Activated CD8-positive, alpha-beta memory T cell treated with anti-CD3 and anti-CD28 coated beads, Interleukin-2, amount 50 U/mL, for 48 hours (primary cell): ENCODE results near the gene BTBD10.

ENCODE experiments used
- DNase-seq: peaks from one replicate; pipeline ENCODE4 v3.0.0-alpha.2; 2020

The BTBD10 gene

DNA sequence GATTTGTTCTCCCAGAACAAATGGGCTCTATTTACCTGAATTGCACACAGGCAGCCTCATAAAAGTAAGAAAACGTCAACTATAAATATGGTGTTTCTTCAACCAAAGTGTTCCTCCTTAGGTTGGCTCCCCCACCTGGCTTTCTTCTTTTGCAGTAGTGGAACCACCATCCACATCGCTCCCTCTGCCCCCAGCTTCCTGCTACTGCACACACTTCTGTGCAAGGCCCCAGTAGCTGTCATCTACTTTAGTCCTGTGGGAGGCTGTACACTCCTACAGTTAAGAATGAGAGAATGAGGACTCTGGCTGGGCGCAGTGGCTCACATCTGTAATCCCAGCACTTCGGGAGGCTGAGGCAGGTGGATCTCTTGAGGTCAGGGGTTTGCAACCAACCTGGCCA lies 95.9 kb downstream of the BTBD10 start:
- DNase-seq = no peak

DNA sequence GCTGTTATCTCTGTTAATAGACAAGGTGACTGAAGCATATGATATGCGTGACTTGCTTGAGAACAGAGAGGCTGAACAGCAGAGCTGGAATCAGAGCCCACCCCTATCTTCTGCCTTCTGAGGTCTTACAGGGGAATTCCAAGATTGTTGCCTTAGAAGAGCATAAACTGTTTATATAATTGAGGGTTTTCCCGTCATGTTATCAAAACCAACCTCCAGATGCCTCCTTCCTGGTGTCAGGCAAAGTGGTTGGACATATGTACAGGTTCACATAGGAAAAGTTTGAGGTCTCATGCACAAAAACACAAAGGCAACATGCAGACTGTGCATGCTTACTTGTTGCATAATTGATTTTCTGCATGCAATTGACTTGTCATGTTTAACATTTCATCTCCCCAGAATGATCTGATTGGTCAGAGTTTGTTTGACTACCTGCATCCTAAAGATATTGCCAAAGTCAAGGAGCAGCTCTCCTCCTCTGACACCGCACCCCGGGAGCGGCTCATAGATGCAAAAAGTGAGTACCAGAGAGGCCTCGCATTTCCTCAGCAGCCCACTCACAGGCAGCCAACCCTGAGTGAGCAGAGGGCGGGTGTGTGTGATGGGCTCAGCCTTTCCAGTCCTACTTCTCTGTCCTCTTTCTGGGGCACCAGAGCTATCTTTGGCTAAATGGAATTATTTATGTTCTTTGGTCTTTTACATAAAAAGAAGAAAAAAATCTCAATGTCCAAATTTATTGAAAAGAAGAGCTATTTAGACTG lies 96.6 kb downstream of the BTBD10 start:
- DNase-seq = no peak

DNA sequence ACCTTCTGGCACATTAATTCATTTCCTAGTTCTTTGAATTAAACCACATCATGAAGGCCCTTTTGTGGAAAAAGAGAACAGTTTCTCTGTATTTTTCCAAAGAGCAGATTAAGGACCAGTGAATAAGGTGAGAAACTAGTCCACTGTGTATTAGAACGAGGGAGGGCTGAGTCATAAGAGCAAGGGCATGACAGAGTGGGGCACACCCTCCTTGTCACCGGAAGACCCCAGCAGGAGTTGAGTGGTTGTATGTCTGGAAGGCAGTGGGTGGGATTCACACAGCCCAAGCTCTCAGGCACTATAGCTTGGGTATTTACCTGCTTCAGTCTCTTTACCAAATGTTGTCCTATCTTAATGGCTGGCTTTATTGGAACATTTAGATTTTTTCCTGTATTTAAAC lies 98.6 kb downstream of the BTBD10 start:
- no peak for DNase-seq

DNA sequence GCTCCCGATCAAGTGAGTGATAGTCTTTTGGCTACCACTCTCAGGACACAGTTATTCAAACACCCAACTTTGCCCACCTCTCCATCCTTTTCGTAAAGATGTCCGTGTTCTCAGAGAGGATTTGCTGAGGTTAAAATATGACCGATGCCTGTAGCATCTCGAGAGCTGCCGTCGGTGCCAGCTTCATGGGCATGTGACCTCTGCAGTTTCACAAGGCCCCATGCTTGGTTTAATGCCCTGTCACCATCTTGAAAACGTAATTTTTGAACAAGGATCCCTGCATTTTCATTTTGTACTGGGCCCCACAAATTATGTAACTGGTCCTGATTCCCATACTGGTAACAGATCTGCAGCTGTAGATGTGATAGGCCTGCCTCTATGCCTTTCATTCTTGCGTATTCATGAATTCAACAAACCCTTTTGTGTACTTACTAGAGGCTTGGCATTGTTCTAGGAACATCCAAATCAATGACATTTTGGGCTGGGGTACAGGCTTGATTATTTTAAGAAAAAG lies 100.4 kb downstream of the BTBD10 start:
- no peak for DNase-seq

DNA sequence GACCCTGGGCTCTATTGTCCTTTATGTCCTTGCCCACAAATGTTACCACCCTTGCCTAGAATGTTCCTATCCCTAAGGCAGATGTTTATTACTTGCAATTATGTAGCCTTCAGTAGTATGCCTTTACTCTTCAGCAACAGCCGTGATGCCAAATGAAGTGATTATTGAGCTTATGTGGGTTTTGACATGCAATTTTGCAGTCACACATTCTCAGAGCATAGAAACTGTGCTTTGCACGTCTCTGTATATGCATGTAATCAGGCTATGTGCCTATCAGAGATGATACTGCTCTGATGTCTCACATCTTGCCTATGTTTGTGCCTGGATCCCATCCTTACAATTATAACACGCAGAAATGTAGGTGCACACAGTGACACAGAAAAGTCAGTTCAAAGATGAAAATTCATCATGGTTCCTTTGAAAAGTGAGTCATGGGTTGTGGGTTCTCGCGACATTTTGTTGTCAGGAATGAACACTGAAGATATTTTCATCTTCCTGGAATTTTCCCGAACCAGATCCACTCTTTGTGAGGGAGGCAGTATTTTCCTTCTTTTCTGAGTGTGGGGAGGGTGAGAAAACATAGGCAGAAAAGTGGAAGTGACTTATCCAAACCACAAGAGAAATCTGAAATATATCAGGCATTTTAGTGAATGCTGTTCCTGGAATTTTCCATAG lies 104.3 kb downstream of the BTBD10 start:
- no peak for DNase-seq

DNA sequence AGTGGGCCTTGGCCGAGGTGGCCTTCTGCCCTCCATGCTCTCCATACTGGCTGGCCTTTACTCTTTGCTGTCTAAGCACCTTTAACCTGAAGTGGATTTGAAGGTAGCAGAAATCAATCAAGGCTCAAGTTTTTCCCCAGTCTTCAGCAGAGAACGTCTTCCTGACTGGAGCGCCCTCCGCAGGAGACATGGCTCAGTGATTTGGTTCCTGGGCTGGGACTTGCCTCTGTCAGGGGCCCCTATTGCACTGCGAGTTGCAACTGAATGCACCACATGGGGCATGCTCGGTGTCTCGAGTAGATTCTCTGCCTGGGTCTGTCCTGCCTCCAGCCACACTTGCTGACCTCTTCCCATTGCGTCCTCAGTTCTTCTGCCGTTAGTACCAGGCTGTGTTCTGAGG lies 105.8 kb downstream of the BTBD10 start:
- no peak for DNase-seq

DNA sequence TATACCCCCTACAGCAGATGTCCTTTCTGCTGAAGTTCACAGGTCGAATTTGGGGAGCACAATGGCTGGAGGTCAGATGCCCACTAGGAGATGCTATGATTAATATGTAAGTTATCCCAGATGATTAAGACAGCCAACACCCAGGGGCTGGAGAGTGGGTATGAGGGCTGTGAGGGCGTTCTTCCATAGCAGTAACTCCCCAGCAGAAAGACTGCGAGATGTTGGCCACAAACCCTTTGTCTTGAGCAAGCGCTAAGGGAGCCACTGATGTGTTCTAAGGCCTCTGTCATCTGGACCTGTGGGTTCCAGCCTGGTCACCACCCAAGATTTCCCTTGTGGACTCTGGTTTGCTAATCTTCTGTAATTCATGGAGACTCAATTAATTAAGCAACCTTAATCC lies 107.8 kb downstream of the BTBD10 start:
- no peak for DNase-seq

DNA sequence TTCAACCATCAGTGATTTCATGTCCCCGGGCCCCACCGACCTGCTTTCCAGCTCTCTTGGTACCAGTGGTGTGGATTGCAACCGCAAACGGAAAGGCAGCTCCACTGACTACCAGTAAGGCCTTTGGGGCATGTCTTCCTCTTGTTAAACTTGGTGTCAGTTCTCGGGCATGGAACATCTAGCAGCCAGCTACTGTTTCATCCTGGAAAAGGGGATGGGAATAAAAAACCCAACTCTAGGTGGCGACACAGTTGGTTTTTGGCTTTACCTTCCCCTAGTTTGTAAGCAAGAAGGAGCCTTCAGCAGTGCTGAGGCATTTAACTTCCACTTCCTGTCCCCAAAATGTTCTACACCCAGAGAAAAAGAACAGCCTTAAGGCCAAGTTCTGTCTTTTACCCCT lies 108.7 kb downstream of the BTBD10 start:
- no peak for DNase-seq

DNA sequence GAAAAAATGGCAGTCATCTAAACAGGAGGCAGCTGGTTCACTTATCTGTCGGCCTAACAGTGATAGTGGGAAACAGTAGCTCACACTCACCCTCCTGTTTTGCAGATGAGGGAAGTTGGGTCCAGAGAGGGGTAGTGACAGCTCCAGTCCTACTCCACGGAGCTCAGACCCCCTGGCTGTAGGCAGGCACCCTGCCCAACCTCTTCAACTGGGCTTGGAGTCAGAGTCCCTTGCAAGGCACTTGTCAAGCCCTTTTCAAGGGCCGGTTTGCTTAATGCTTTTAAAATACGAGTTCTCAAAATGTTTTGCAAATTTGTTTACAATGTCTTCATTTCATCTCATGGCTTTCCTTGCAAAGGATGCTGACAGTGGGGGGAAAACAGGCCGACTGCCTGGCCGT lies 110.3 kb downstream of the BTBD10 start:
- DNase-seq = no peak

DNA sequence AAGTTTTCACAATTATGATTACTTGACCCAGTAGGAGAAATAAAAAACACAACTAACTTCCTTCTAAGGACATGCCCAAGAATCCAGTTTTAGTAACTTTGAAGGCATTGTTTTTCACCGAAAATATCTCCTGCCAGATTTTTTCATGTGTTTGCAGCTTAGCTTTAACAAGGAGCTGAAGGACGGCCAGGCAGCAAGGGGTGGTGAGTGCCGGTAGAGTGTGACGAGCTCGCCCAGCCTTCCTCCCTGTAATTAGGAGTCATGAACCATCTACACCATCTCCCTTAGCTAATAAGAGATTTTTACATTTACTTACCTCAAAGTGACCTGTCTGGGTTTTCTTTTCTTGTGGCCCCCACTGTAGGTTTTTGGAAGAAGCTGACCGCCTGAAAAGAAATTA lies 113.4 kb downstream of the BTBD10 start:
- DNase-seq = no peak

DNA sequence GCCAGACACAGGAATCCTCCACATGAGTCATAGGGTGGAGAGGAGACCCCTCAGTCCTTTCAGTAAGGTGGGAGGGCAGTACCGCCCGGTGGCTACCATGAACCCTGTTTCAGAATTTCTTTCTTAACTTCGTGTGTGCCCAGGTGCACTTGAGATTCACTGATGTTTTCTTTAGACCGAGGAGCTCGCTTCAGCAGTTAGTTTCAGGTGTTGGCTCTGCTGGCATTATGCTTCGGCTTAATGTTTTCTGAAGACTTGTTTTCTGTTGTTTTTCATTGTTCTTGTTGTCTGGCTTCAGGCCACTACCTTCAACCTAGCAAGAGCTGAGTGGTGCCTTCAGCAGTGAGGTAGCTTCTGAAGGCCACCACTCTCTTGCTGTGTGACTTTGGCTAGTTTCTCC lies 114.0 kb downstream of the BTBD10 start:
- DNase-seq = no peak

DNA sequence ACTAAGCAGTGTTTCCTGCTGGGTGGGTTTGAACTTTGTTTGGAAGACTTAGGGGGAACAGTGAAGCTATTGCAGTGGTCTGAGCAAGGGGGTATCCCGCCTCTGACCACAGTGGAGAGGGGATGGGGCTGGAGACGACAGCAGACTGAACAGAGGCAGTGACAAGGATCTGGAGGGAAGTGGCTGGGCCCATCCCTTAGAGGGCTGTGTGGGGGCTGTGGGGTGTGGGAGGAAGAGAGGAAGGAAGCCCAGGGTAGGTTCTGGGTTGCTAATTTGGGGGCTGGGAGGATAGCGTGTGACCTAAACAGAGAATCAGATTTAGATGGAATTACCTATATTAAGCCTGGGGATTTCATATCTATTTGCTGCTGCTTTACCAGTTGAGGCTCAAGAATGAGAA lies 114.7 kb downstream of the BTBD10 start:
- DNase-seq = no peak

DNA sequence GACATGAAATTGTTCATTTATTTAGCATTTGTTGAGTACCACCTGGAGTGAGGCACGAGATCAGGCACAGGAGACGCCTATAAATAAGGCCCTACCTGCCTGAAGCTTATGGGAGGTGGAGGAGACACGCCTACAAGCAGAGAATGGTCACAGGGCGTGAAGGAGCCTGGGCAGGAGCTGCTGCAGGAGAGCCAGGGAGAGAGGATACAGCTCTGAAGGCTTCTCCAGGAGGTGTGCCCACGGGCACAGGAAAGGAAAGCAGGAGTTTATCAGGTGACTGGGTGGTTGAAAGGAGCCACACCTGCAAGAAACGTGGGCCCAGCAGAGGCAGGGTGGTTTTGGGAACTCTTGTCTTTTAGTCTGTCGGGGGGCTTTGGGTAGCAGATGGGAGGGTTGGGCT lies 115.1 kb downstream of the BTBD10 start:
- DNase-seq = no peak

DNA sequence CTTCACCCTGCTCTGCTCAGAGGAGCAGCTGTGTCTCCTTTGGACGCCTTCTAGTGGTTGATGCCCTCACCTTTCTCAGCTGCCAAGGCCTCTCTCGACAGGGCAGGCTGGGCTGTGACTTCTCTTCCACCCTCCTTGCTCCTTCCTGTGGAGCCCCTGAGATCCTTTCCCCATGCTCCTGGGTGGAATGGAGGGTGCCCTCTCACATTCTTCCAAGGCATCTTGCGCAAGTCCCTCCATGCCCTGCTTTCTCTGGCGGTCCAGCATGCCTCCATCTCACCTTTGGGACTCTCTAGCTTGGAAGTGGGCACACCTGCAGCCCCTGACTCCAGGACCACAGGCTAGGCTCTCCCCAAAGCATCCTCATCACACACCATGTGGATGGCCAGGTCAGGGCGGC lies 116.6 kb downstream of the BTBD10 start:
- no peak for DNase-seq

DNA sequence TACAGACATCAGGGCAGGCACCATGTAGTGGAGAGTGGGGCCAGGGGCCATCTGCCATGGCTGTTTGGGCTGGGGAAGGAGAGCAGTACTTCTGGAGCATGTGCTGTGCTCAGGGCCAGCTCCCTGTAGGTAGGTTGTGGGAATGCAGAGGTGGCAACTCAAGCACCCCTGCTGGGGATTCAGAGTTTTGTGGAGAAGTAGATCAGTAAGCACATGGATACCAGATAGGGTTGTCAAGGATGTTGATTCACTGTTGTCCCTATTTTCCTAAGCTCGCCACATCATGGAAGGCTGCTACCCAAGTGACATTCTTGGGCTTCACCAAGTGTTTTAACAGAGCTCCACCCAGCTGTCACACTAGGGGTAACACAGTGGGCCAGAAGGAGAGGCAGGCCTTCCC lies 118.2 kb downstream of the BTBD10 start:
- no peak for DNase-seq

DNA sequence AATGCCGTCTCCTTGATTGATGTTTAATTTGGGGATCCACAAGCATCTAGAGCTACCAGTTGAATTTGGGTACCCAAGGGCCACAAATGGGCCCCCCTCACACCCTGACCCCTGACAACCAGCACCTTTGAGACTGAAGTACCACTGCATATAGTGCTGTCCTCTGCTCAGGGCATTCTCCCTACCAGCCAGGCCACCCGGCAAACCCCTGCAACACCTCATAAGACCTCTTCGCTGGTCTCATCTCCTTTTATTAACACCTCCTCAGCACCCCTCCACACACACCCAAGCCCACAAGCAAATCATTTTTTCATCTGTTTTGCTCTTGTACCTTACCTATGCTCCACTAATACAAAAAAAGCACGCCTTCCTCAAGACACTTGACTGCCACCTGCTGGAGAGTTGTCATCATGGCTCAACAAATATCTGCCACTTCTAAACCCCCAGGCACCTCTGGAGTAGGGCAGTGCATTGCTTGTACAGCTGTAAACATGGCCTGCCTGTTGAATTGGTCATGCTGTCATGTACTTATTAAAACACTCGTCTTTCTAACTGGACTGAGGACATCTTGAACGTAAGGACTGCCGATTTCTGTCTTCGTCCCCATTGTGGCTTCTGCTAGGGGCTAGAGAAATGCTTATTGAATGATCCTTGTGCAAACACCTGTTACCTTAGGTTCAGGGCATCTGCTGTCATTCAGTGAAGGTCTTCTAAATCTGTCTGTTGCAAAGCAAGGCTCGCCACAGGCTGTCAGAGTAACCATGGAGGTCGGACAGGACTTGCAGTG lies 118.9 kb downstream of the BTBD10 start:
- peak; percentile 80 for DNase-seq

DNA sequence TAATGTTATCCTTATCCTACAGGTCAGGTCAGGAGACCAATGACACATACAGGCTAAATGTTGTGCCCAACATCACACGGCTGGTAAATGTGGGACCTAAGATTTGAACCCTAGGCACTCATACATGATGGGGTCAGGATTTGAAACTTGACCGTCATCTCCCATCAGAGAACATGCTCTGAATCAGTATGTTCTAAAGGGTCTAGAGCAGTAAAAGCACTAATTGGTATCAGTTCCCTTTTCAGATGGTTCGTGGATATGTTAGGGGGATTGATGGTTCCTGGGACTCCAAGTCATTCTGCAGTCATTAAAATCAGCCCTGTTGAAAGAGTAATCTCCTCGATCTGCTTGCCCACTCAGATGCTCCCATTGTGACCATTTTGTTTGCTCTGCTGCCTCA lies 120.0 kb downstream of the BTBD10 start:
- DNase-seq = no peak

DNA sequence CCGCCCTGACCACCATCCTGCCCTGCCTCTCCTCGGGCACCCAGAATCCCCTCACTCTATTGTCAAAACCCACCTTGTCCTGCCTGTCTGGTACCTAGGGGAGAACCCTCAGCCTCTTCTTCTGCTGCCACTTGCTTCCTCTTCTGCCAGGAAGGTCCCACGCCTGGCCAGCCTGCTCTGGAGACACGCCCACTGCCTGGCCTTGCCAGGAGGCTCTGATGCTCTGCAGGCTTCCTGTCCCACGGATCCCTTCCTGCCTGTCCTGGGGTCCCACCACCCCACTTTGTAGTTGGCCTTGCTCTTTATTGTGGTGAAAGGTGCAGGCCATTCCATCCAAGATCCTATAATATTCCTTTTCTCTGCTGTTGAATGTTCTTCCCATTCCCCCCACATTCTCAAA lies 122.0 kb downstream of the BTBD10 start:
- DNase-seq = no peak

DNA sequence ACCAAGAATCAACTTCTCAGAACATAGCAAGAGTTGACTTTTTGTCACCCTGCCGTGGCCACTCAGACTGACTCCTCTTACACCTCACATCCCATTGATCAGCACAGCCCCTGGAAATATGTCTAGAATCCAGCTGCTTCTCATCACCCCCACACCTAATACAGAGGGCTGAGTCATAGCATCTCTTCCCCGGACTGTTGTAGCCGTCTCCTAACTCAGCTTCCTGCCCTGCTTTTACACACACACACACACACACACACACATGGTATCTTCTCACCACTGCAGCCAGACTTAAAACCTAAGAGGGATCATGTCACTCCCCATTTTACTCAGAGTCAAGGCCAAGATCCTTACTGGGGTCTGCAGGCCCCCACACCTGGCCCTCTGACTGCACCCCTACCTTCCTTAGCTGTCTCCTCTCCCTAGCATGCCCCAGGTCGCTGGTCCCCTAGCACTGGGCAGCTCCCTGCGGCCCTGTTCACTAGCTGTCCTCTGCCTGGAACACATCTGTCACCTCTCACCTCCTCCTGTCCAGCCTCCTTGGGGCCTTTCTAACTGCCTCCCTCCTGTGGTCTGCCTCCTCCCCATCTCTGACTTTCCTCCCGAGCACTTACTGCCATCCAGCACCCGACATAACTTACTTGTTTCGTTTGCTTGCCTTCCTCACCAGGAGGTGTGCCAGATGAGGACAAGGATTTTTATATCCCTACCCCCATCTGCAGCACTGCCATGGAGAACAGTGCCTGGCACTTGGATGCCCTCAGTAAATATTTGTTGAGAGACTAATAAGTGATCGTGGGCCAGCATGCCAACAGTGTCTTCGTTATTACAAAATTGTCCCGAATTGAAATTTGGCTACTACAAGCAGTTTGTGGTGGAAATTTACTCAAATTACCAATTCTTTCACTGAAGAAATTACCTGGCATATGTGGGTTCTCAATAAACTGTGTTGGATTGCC lies 123.5 kb downstream of the BTBD10 start:
- DNase-seq = no peak

DNA sequence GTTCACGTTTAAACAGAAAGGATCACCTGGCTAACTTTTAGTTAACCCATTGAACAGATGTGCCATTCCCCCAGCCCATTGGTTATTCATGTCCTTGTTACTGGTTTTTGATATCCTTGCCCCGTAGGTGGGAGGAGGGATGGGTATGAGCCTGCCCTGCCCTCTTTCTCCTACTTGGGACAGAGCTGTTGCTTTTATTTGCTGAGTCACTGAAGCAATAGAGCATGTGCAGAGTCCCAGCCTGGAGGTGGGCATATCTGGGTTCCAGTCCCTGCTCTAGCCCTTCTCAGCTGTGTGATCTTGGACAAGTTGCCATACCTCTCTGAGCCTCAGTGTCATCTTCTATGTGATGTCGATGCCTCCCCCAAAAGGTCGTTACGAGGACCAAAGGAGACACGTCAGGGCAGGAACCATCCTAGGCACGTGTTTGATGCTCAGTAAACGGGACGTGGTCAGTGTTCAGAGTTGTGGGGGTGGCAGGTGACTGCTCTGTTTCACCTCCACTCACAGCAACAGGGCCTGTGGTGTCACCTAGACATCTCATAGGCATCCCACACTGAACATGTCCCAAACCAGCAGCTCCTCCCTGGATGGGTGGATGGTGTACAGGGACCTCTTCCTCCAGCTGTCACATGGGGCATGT lies 124.5 kb downstream of the BTBD10 start:
- DNase-seq = peak; percentile 60

DNA sequence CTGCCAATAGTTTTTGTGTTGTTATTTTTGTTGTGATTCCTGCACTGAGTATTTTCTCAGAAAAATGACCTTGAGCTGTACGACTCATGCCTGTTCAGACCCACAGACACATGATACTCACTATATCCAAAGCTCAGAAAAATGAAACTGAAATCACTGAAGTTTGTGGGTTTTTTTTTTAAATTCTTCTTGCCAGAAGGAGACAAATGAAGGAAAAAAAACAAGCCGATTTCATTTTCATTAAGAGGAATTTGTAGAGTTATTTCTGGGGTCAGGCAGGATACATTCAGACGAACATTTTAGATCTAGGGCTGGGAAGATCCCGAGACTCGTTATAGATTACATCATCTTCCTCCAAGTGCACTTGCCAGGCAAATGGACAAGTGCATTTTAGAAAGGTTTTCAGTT lies 125.0 kb downstream of the BTBD10 start:
- no peak for DNase-seq
